Large intestine (tissue), 3 donors: ENCODE measurements around the gene POLR1G. TPM values are rescaled to one million over a fixed set of nuclear protein-coding genes. Genes with fewer than 3 reads are reported as not detected.
"Not testable (repeated sequence)": the region's sequence is repeated elsewhere in the genome, so short reads cannot be mapped to it uniquely, and the experiment has no call there.

Source experiments
- DNase-seq, 2 donors: peaks; one replicate each; pipeline versions ENCODE4 v3.0.0 to v3.0.0-alpha.2; 2013
- H3K27ac ChIP-seq: one replicate; pipeline ENCODE4 v1.5.1; 2013; ENCODE audit warnings: low read length
- H3K27me3 ChIP-seq: 2 replicates; pipeline ENCODE4 v1.6.1; 2013; ENCODE audit warnings: low read length; ENCODE audit not compliant: control insufficient read depth, insufficient read depth
- H3K36me3 ChIP-seq: 2 replicates; pipeline ENCODE4 v1.6.1; 2013; ENCODE audit warnings: low read length; ENCODE audit not compliant: control insufficient read depth, insufficient read depth
- H3K4me1 ChIP-seq: one replicate; pipeline ENCODE4 v1.6.1; 2013; ENCODE audit warnings: low read length; ENCODE audit not compliant: control insufficient read depth, insufficient read depth
- H3K4me3 ChIP-seq: one replicate; pipeline ENCODE4 v1.5.1; 2013; ENCODE audit warnings: low read length
- H3K9me3 ChIP-seq: one replicate; pipeline ENCODE4 v1.6.1; 2013; ENCODE audit warnings: mild to moderate bottlenecking, low read depth, low read length, moderate library complexity; ENCODE audit not compliant: control insufficient read depth
- WGBS: methylation state at CpG from one replicate; pipeline ENCODE4 v1.1.5; 2013; ENCODE audit warnings: low lambda C conversion rate; ENCODE audit not compliant: insufficient coverage; 5-methylcytosine and 5-hydroxymethylcytosine counted together
- polyA plus RNA-seq: library from polyadenylated mRNA; unstranded; fragments of 120-200 nt; gene quantifications from one replicate; pipeline ENCODE4 v1.2.1, GENCODE V29; 2013

Gene POLR1G
- polyA plus RNA-seq, 1 donor = 4.1 TPM

DNA sequence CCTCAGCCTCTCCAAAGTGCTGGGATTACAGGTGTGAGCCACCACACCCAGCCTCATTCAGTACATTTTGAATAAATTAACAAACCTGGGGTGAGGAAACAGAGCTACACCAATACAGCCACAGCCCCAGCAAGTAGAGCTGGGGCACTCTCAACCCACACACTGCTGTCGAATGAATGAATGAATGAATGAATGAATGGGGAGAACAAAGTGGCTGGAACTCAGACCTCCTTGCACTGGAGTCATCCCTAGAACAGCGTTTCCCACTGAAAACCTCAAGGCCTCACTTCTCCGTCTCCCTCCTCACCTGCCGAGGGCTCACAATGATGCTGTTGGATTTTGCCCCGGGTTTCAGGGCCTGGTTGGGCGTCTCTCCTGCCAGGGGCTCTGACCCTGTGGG lies 14.4 kb downstream of the POLR1G start:
- H3K27ac ChIP-seq = no peak overlapping the region
- DNase-seq = no peak
- no CpG with 5 or more reads among the region's 6 CpGs for WGBS
- H3K9me3 ChIP-seq = no peaks in the 10 kb centered on the region
- no peaks in the 10 kb centered on the region for H3K27me3 ChIP-seq
- peaks cover 45% of the 10 kb centered on the region for H3K36me3 ChIP-seq
- no peak overlapping the region for H3K4me3 ChIP-seq
- H3K4me1 ChIP-seq = peaks cover 18% of the 10 kb centered on the region

GRCh38 chr19:45421947-45422498 lies 15.6 kb downstream of the POLR1G start:
- DNase-seq = no peak
- H3K9me3 ChIP-seq = no peaks in the 10 kb centered on the region
- no peak overlapping the region for H3K4me3 ChIP-seq
- H3K27ac ChIP-seq = no peak overlapping the region
- no peaks in the 10 kb centered on the region for H3K27me3 ChIP-seq
- peaks cover 36% of the 10 kb centered on the region for H3K36me3 ChIP-seq
- peaks cover 18% of the 10 kb centered on the region for H3K4me1 ChIP-seq
- WGBS = no CpG with 5 or more reads among the region's 6 CpGs

DNA sequence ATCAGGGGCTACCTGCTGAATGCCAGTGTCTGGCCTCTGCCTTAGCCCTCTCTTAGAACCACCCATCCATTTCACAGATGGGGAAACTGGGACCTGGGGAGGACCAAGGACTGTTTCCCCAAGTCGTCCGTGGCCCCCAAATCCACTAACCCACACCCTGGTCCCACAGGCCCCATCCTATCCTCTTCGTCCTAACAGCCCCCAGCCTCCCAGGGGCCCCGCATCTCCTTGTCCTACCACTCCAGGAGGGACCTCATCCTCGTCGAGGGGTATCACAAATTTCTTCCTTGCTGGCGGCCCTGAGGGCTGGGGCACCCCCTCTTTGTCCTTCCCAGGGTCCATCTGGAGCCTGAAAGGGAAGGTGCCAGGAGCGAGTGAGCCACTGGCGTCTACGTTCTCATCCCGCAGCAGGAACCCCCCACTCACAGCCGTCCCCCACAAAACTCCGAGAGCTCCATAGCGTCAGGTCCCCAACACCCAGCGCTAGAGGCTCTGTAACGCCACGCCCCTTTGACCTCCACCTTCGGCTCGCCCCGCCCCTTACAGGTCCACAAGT lies 16.7 kb downstream of the POLR1G start:
- Histone ChIP-seq H3K4me1 (peaks cover 18% of the 10 kb centered on the region), H3K27ac (peak overlapping the region; percentile 91), H3K36me3 (peaks cover 26% of the 10 kb centered on the region), H3K9me3 (no peaks in the 10 kb centered on the region), H3K4me3 (peak overlapping the region; percentile 57), H3K27me3 (no peaks in the 10 kb centered on the region)
- no peak for DNase-seq
- WGBS = no CpG with 5 or more reads among the region's 20 CpGs

DNA sequence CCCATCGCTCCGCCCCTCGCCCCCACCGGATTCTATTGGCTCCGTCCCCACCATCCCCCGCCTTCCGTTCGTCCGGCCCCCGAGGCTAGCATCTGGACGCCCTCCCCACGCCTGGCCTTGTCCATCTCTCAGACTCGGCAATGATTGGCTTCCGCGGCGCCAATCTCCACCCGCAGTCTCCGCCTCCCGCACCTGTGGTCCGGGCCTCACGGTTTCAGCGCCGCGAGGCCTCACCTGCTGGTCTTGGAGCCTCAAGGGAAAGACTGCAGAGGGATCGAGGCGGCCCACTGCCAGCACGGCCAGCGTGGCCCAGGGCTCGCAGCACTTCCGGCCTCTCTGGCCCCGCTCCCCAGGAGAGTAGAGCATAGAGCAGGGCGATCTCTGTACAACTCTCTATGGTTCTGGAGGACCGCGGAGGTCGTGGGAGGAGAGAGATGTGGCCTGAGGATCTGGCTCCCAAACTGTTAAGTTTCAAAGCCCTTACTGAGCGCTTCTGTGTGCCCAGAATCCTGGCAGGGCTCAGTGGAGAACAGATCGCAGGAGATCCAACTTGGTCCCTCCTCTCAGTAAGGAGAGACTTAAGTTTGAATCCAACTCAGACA lies 17.2 kb downstream of the POLR1G start, which contains the start of gene ERCC1:
TSS of gene ERCC1 (minus strand) at position 329 of the 602 bp plus-strand sequence. CDS start 543 bp downstream, outside the sequence.
- Histone ChIP-seq H3K4me1 (peaks cover 21% of the 10 kb centered on the region), H3K27ac (peak within 1 kb of the TSS; percentile 91), H3K36me3 (peaks cover 24% of the 10 kb centered on the region), H3K27me3 (peaks cover 4% of the 10 kb centered on the region), H3K9me3 (no peaks in the 10 kb centered on the region), H3K4me3 (peak within 1 kb of the TSS; percentile 57)
- WGBS = no CpG with 5 or more reads among the region's 37 CpGs
- peak; percentile 96 to 98 for DNase-seq

DNA sequence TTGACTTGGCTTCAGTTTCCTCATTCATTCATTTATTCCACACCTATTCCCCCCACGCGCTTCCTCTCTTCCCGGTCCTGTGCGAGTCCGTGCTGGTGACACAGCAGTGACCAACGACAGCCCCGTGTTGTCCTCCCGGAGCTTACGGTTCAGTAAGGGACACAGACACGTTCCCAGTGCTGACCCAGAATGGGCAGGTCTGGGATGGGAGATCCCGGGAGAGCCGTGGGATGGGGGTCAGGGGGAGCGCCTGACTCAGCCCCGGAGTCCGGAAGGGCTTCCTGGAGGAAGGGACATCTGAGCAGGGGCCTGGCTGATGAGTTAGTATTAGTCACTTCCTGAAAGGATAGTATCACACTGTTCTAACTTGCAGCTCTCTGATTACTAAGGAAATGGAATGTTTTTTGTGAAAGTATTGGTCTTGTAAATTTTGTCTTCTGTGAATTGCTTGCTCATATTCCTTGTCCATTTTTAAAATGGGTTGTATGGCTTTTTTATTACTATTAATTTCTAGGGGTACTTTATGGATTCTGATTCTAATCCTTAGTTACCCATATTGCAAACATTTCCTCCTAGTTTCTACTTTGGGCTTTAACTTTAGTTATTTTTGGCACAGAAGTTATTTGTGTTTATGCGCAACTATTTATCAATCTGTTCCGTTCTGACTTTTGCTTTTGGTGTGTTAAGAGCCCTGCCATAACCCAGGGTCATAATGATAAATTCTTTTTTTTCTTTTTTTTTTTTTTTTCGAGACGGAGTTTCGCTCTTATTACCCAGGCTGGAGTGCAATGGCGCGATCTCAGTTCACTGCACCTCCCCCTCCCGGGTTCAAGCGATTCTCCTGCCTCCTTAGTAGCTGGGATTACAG lies 18.0 kb downstream of the POLR1G start:
- peak; percentile 48 to 81 for DNase-seq
- WGBS = 51% methylated on average over 2 of the region's 24 CpGs
- Histone ChIP-seq H3K36me3 (peaks cover 17% of the 10 kb centered on the region), H3K27me3 (peaks cover 8% of the 10 kb centered on the region), H3K9me3 (no peaks in the 10 kb centered on the region), H3K4me1 (peaks cover 21% of the 10 kb centered on the region), H3K27ac (peak overlapping the region; percentile 91), H3K4me3 (peak overlapping the region; percentile 57)

DNA sequence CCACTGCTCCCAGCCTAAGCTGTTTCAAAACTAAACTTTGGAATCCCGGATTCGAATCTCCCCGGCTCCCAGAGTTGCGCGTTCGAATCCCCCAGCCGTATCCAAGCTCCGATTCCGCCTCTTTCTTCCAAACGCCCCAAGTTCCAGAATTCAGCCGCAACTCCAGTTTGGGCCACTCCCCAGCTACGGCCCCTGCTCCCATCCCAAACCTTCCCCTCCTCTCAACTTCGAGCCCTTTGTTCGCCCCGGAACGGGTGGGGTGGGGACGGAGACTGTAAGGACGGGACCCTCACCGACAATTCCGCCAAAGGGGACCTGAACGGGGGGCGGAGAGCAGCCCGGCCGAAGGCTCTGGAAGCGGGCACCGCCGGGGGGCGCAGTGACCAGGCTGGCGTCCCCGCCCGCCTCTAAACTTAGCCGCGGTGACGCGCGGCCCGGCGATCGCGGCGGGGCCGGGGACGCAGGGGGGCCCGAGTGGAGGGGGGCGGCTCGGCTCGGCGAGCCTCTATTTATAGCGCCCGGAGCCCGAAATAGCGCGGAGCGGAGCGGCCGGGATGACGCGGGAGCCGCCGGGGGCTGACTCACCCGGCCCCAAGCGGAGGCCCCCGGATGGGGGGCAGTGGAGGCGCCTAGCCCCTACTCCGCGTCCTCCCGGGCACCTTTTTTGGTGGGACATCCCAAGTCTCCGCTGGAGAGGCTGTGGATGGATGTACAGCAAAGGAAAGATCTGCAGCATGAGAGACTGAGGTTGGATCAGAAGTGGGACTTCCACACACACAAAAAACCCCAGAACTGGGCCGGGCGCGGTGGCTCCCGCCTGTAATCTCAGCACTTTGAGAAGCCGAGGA lies 22.2 kb downstream of the POLR1G start:
- Histone ChIP-seq H3K9me3 (no peaks in the 10 kb centered on the region), H3K27me3 (peaks cover 8% of the 10 kb centered on the region), H3K4me1 (peaks cover 16% of the 10 kb centered on the region), H3K36me3 (no peaks in the 10 kb centered on the region), H3K27ac (peak overlapping the region; percentile 42), H3K4me3 (peak overlapping the region; percentile 42)
- no peak for DNase-seq
- no CpG with 5 or more reads among the region's 73 CpGs for WGBS

- H3K4me1 ChIP-seq, H3K27ac ChIP-seq, H3K9me3 ChIP-seq, DNase-seq, H3K4me3 ChIP-seq, H3K27me3 ChIP-seq, H3K36me3 ChIP-seq: not testable (repeated sequence)
- no CpG with 5 or more reads among the region's 11 CpGs for WGBS
These were observed 23.5 kb downstream of the POLR1G start for GRCh38 chr19:45429896-45430295.

GRCh38 chr19:45431008-45431407 lies 24.6 kb downstream of the POLR1G start:
- H3K27me3 ChIP-seq, H3K27ac ChIP-seq, H3K36me3 ChIP-seq, DNase-seq, H3K4me1 ChIP-seq, H3K9me3 ChIP-seq, H3K4me3 ChIP-seq: not testable (repeated sequence)
- 80% methylated on average over 2 of the region's 9 CpGs for WGBS

DNA sequence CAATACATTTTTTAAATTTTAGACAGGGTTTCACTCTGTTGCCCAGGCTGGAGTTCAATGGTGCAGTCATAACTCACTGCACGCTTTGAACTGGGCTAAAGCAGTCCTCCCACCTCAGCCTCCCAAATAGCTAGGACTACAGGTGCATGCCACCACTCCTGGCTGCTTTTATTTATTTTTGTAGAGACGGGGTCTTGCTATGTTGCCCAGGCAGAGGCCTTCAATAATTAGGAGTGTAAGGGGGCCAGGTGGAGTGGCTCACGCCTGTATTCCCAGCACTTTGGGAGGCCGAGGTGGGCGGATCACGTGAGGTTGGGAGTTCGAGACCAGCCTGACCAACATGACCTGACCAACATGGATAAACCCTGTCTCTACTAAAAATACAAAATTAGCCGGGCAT lies 26.1 kb downstream of the POLR1G start:
- not testable (repeated sequence) for H3K4me1 ChIP-seq, H3K27ac ChIP-seq, H3K9me3 ChIP-seq, H3K27me3 ChIP-seq, DNase-seq, H3K36me3 ChIP-seq, H3K4me3 ChIP-seq
- WGBS = no CpG with 5 or more reads among the region's 8 CpGs

DNA sequence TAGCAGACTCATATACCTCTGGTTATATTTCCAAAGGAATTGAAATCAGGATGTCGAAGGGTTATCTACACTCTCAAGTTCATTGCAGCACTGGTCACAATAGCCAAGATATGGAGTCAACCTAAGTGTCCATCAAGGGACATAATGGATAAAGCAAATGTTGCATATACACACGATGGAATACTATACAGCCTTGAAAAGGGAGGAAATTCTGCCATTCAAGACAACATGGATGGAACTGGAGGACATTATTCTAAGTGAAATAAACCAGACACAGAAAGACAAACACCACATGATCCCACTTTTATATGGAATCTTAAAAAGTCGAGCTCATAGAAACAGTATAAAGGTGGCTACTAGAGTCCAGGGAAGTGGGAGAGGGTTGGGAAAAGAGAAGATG lies 30.9 kb downstream of the POLR1G start:
- DNase-seq = no peak
- Histone ChIP-seq H3K9me3 (no peaks in the 10 kb centered on the region), H3K27ac (no peak overlapping the region), H3K36me3 (no peaks in the 10 kb centered on the region), H3K27me3 (no peaks in the 10 kb centered on the region), H3K4me1 (peaks cover 3% of the 10 kb centered on the region), H3K4me3 (no peak overlapping the region)
- WGBS = 100% methylated on average over 1 of the region's 3 CpGs
